Measurements from ENCODE around the gene CDC7.
"Not testable (repeated sequence)": the region's sequence is repeated elsewhere in the genome, so short reads cannot be mapped to it uniquely, and the experiment has no call there.

Gene CDC7

DNA sequence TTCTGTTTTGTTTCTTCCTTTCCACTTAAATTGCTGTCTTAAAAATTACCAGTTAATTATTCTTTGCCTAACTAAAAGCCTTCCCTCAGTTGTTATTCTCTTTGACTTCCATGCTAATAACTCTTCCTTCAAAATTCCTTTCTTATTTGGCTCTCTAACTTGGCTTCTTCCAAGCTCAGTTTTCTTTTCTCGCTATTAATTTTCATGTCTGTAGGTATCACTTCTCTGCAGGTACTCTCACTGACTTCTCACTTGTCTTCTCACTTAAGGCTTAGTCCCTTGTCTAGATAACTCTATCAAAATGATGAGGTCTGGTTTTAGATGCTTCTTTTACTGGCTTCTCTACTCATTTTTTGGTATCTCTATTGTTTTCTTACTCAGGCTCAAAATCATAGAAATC, 10.1 kb downstream of the CDC7 start:
- DNase-seq (ENCODE audit: low read depth in 1 of 2, low spot score in 1 of 2): no peak

GRCh38 chr1:91511386-91511785, 10.7 kb downstream of the CDC7 start:
- no peak for DNase-seq (ENCODE audit: low read depth in 1 of 2, low spot score in 1 of 2)

- no peak for DNase-seq (ENCODE audit: low read depth in 1 of 2, low spot score in 1 of 2)
These were observed 12.5 kb downstream of the CDC7 start for GRCh38 chr1:91513160-91513559.

GRCh38 chr1:91513706-91514105, 13.1 kb downstream of the CDC7 start:
- DNase-seq (ENCODE audit: low read depth in 1 of 2, low spot score in 1 of 2): no peak

DNA sequence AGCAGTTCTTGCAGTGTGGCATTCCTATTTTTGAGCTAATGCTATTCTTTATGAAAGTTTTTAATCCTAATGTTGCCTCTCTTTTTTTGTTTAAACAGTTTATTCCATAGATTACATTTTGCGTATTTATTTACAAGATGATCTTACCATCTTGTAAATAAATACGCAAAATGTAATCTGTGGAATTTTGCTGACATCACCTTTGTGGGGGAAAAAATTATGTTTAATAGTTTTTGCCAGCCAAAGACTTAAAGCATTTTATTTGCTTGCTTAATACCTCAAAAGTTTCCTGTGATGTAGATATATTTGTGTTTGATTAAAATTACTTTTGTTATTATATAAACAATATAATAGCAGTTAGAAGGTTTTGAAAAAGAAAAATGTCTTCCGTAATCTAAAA, 15.3 kb downstream of the CDC7 start:
- DNase-seq (ENCODE audit: low read depth in 1 of 2, low spot score in 1 of 2): no peak

DNA sequence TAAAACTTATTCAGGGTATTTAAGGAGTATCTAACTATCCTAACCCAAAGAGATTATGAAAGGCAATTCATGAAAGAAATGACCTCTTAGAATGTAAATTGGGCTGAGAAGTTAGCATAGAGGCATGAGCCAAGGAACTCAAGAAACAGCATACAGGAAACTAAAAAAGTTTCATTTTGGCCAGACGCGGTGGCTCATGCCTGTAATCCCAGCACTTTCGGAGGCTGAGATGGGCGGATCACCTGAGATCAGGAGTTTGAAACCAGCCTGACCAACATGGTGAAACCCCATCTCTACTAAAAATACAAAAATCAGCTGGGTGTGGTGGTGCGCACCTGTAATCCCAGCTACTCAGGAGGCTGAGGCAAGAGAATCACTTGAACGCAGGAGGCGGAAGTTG, 16.0 kb downstream of the CDC7 start:
- DNase-seq (ENCODE audit: low read depth in 1 of 2, low spot score in 1 of 2): not testable (repeated sequence)

GRCh38 chr1:91519167-91519566, 18.5 kb downstream of the CDC7 start:
- DNase-seq (ENCODE audit: low read depth in 1 of 2, low spot score in 1 of 2): not testable (repeated sequence)

- DNase-seq (ENCODE audit: low read depth in 1 of 2, low spot score in 1 of 2): no peak
These were observed 20.4 kb downstream of the CDC7 start for GRCh38 chr1:91520942-91521507.

- no peak for DNase-seq (ENCODE audit: low read depth in 1 of 2, low spot score in 1 of 2)
These were observed 22.8 kb downstream of the CDC7 start for GRCh38 chr1:91523482-91523881.

DNA sequence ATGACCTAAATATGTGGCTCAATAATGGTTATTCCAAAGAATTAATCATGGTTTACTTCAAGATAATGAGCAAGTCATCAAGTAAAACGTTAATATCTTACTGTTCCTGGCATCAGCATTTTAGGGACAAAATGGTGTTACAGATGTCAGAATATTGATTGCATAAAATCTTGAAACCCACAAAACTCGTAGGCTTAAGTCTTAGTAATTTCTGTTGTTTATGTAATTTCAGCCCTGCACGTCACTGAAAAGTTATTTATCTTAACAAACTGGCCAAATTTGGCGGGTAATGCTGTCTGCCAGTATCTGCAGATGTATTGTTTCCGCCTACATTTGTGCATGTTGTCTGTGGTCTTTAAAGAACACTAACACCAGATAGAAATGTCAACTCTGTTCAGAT, 25.8 kb downstream of the CDC7 start:
- no peak for DNase-seq (ENCODE audit: low read depth in 1 of 2, low spot score in 1 of 2)

DNA sequence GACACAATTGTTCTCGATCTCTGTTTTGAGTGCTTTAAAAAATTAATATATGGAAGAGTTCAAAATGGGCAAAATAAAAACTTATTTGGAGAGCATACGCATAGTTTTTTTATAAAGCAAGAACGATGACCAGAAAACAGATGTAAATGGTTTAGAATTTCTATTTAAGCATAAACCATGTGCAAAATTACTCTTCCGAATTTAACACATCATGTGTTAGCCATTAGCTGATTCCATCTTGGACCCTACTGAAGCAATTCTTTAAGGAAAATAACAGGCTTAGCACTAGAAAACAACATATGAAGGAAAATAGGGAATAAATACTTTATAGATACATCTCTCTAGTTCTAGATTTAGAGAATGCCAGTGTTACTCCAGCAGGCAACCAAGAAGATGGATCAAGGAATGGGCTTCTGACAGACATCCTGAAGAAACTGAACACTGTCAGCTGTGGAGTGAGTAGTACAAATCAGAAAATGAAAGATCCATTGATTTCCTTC, 26.7 kb downstream of the CDC7 start:
- DNase-seq (ENCODE audit: low read depth in 1 of 2, low spot score in 1 of 2): no peak

DNA sequence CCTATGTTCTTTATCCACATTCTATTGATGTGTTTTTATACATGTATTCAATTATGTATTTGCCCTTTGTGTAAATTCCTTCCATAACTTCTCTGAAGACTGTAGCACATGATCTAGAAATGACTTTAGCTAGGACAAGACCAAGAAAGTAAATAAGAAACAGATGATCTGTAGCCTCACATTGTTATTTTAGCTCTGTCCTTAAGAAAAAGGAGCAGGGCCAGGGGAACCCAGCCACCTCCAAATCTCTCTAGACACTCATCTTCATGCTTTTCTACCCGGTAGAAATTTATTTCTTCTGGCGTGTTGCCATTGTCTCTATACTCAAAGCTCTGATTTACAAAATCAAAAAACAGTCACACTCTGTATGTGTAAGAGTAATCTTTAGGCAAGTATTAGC, 27.1 kb downstream of the CDC7 start:
- no peak for DNase-seq (ENCODE audit: low read depth in 1 of 2, low spot score in 1 of 2)

DNA sequence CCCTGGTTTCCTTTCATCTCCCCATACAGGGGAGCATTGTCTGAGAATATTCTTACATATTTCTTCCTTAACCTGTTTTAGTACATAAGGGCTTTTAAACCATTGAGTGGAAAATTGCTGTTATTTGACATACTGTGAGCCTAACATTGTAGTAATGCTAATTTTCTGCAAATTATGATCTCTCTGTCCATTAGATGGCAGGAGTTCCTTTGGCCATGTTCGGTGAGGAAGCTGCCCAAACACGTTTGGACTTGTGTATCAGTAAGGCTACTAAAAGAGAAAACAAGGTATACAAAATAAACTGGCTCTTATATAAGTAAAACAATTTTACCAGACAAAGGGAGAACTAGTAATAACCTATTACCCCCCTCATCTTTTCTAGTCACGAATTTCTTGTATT, 29.2 kb downstream of the CDC7 start:
- no peak for DNase-seq (ENCODE audit: low read depth in 1 of 2, low spot score in 1 of 2)

GRCh38 chr1:91533361-91534024, 32.8 kb downstream of the CDC7 start:
- no peak for DNase-seq (ENCODE audit: low read depth in 1 of 2, low spot score in 1 of 2)

DNA sequence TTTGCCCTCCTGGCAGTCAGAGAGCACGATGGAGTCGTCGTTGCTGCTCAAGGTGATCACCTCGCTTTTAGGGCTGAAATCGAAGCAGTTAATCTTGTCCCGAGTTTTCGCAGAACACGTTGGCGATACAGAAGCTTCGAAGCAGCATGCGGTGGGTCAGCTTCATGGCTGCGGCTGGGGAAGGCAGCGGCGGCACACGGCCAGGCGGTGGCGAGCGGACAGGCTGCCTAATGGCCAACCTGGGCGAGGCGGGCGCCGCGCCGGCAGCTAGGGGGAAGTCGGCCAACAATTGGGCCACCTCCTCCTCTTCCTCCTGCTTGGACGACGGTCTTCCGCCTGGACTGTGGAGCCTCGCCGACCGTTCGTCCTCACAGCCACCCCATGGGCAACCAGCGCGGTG, 34.8 kb downstream of the CDC7 start:
- DNase-seq (ENCODE audit: low read depth in 1 of 2, low spot score in 1 of 2): no peak

DNA sequence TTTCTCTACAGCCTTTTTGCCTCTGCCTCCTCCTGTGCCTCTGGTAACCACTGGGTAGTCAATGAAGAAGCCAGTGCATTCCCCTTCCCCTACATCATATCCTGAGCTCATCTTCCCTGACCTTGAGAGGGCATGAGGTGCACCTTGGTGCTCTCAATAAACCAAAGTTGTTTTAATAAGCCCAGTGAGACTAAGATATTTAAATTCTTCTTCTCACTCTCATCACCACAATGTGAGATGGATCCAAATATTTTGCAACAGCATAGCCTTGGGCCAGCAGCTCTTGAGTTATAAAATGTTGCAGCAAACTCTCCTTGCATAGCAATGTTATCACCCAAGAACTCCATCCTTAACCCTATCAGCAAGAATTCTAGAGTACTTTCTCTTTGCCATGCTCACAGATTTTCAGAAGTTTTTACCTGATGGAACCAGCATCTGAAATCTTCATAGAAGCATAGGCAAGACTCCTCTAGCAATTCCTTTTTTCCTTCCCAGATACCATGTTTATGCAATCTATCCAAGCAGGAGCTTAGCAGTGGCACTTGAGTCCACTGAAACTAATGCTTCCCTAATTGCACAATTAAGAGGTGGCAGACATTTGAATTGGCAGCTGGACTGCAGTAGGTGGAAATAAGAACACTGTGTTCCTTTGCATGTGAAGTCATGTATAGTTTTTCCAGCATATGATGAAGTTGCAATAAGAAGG, 36.8 kb downstream of the CDC7 start:
- no peak for DNase-seq (ENCODE audit: low read depth in 1 of 2, low spot score in 1 of 2)

DNA sequence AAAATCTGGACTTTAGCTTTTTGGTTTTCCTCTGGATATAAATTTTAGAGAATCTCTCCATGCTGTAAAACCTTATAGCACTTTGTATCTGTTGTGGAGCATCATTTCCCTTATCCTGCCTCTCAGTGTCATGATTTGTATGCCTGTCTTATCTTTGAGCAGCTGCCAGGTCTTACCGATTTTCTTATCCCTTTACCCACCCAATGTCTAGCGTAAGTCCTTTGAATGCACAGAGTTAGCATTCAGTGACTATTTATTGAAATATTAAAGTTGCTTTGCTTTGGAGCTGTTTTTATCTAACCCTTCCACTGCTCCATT, 37.3 kb downstream of the CDC7 start:
- no peak for DNase-seq (ENCODE audit: low read depth in 1 of 2, low spot score in 1 of 2)

DNA sequence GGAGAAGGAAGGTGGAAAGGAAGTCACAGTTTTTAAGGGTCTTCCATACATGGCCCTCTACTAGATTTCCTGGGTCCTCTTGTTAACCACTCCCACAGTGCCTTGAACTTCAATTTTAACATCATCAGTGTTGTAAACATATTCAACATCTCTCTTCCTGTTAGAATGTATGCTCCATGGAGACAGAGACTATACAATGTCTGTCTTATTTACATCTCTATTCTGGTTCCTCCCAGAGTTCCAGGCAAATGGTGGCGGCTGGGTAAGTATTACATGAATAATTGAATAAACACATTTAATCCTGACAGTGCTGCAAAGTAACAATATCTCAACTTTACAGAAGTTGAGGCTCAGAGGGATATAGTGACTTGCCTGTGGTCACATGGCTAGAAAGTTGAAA, 40.3 kb downstream of the CDC7 start:
- DNase-seq (ENCODE audit: low read depth in 1 of 2, low spot score in 1 of 2): no peak

GRCh38 chr1:91541918-91542533, 41.4 kb downstream of the CDC7 start:
- no peak for DNase-seq (ENCODE audit: low read depth in 1 of 2, low spot score in 1 of 2)

DNA sequence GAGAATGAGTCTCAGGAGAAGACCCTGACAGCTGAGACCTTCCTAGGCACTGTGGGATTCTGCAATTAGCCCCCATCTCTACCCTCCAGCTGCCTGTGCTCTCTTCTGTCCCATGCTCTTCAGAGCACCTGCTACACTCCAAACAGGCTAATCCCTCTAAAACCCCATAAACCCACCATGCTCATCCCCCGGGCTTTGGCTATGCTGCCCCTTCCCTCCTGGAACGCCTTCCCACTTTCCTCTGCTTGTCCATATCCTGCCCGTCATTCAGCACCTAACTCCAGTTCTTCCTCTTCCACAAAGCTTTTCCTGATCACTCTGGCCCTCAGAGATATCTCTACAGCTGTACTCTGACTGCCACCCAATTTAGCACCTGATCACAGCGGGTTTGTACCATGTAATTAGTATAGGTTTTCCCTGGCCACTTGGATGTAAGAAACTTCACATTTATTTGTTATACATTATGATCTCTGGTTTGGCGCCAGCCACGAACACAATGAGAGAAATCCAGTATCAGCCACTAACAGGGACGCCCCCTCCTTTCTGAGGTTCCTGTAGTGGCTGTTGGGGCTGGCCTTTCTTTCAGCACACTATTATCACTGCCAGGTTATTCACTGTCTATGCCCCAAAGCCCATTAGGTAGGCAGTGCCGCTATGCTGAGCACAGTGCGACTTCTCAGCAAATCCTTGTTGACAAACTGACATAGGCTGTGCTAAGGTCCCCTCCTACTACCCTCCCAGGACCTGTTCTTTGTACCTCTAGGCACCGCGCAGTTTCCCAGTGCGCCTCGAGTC, 45.1 kb downstream of the CDC7 start:
- DNase-seq (ENCODE audit: low read depth in 1 of 2, low spot score in 1 of 2): no peak

DNA sequence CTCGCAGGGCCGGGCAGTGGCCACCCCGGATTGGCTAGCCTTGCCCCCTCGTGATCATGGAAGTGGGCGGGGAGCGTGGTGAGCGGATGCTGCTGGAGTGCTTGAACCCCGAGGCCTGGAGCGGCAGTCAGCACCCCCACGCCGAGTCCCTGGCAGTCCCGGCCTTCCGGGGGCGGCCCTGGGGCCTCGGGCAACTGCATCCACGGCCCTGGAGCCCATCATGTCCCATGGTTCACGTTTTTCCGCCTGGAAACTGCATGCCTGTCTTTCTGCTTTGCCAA, 45.6 kb downstream of the CDC7 start:
- DNase-seq (ENCODE audit: low read depth in 1 of 2, low spot score in 1 of 2): no peak

DNA sequence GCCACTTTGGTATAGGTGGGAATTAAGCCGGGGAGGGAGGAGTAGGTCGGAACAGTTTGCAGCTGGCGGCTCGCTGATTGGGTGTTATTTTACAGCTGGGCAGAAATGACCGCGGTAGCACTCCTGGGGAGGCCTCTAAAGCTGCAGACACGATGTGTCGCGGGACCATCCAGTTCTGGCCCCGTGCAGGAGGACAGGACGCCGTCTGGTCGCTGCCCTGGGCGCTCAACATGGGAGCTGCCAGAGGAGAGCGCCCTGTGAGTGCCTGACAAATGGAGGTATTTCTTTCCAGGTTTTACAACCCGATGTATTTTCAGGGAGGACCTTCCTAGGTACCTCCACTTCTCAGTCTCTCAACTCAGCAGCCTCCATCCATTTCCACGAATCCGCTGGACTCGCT, 46.2 kb downstream of the CDC7 start:
- DNase-seq (ENCODE audit: low read depth in 1 of 2, low spot score in 1 of 2): no peak
